ENCODE measurements around the gene WIPI1. TPM values are rescaled to one million over a fixed set of nuclear protein-coding genes. Genes with fewer than 3 reads are reported as not detected.

WIPI1 gene
- total and polyA plus RNA-seq, 9 of the 15 experiments (the other 6 are each of a cell fraction or from before 2014, with no cell fraction given): 3.7 to 23.5 (median 11.8) TPM

- TF ChIP-seq MED1 (CRISPR knock-in tag; IDR thresholded peaks at IDR 0.05; ENCODE audit: borderline replicate concordance) (no peak), ZNF764 (CRISPR knock-in tag; IDR thresholded peaks at IDR 0.05; ENCODE audit: low read depth) (no peak), MCM3 (IDR thresholded peaks at IDR 0.05) (no peak), ILK (tag; IDR thresholded peaks at IDR 0.05; ENCODE audit: borderline replicate concordance, low read depth) (no peak), RAD21 (CRISPR knock-in tag; conservative IDR thresholded peaks at IDR 0.05 in 1 of 2, IDR thresholded peaks at IDR 0.05 in 1 of 2) (peak in 1 of 2 experiments; percentile 26; a peak in 2 of 4 replicates), RFX5 (IDR thresholded peaks at IDR 0.05; ENCODE audit: low read depth, low read length) (0 out of 2 replicates have a peak, but pooled peaks have one; percentile 44), KDM4B (IDR thresholded peaks at IDR 0.05; ENCODE audit: borderline replicate concordance in 2 of 2, low read depth in 1 of 2) (no peak), SAP30 (IDR thresholded peaks at IDR 0.05; ENCODE audit: borderline replicate concordance, insufficient read depth, low read depth, low read length, poor library complexity, severe bottlenecking) (no peak), MCM2 (IDR thresholded peaks at IDR 0.05; ENCODE audit: low read depth) (no peak), ZBTB1 (CRISPR knock-in tag; IDR thresholded peaks at IDR 0.05; ENCODE audit: borderline replicate concordance, low read depth) (no peak), PBX2 (CRISPR knock-in tag; IDR thresholded peaks at IDR 0.05; ENCODE audit: low read depth) (no peak), PBX2 (tag; conservative IDR thresholded peaks at IDR 0.05; ENCODE audit: low read depth) (0 out of 2 replicates have a peak, but pooled peaks have one; percentile 18), ZC3H8 (IDR thresholded peaks at IDR 0.05) (no peak), RBM17 (IDR thresholded peaks at IDR 0.05; ENCODE audit: borderline replicate concordance, low read depth, low read length) (no peak), SMC3 (conservative IDR thresholded peaks at IDR 0.05; ENCODE audit: insufficient read depth, low read depth, low read length) (0 out of 2 replicates have a peak, but pooled peaks have one; percentile 20), NR4A1 (CRISPR knock-in tag; IDR thresholded peaks at IDR 0.05) (no peak), NR4A1 (tag; IDR thresholded peaks at IDR 0.05) (no peak), ZNF318 (IDR thresholded peaks at IDR 0.05; ENCODE audit: borderline replicate concordance in 1 of 2, low read depth in 1 of 2) (no peak)
Measured at GRCh38 chr17:68431661-68432071, 25.6 kb downstream of the WIPI1 start (continued).

Measured in K562 (cell line).